Measurements from ENCODE around the gene HBP1. TPM values are rescaled to one million over a fixed set of nuclear protein-coding genes. Genes with fewer than 3 reads are reported as not detected.
"Not testable (repeated sequence)": the region's sequence is repeated elsewhere in the genome, so short reads cannot be mapped to it uniquely, and the experiment has no call there.

HBP1 gene
- total RNA-seq, 2 donors from 2014 or later, result 51.8 to 69.8 TPM

GRCh38 chr7:107236862-107237261 is 68.1 kb downstream of the HBP1 start:
- TF ChIP-seq CTCF (IDR thresholded peaks at IDR 0.05), result no peak
- H3K9me3 ChIP-seq, result no peaks in the 10 kb centered on the region

GRCh38 chr7:107237451-107237850 is 68.6 kb downstream of the HBP1 start:
- H3K27ac ChIP-seq, result peak overlapping the region; percentile 3 to 63
- H3K4me3 ChIP-seq, result no peak overlapping the region

More at GRCh38 chr7:107236862-107237261, 68.1 kb downstream of the HBP1 start:
- no peak for DNase-seq (ENCODE audit: low spot score)
- H3K4me1 ChIP-seq, result peaks cover 0 to 27% of the 10 kb centered on the region in 2 donors
- peak overlapping the region in 1 of 2 donors; percentile 63 for H3K27ac ChIP-seq
- no peaks in the 10 kb centered on the region for H3K36me3 ChIP-seq
- no peak overlapping the region for H3K4me3 ChIP-seq
- H3K27me3 ChIP-seq, result no peaks in the 10 kb centered on the region

GRCh38 chr7:107242267-107242666 is 73.5 kb downstream of the HBP1 start:
- Histone ChIP-seq H3K27ac (peak overlapping the region in 1 of 2 donors; percentile 38), H3K9me3 (no peaks in the 10 kb centered on the region), H3K36me3 (peaks cover 7% of the 10 kb centered on the region), H3K27me3 (no peaks in the 10 kb centered on the region), H3K4me1 (peaks cover 0 to 7% of the 10 kb centered on the region in 2 donors), H3K4me3 (no peak overlapping the region)
- no peak for TF ChIP-seq CTCF (IDR thresholded peaks at IDR 0.05)
- DNase-seq (ENCODE audit: low spot score), result no peak

More at GRCh38 chr7:107237451-107237850, 68.6 kb downstream of the HBP1 start:
- TF ChIP-seq CTCF (IDR thresholded peaks at IDR 0.05), result no peak
- Histone ChIP-seq H3K27me3 (no peaks in the 10 kb centered on the region), H3K4me1 (peaks cover 0 to 27% of the 10 kb centered on the region in 2 donors), H3K36me3 (no peaks in the 10 kb centered on the region), H3K9me3 (no peaks in the 10 kb centered on the region)
- DNase-seq (ENCODE audit: low spot score), result no peak

GRCh38 chr7:107244613-107245012 is 75.8 kb downstream of the HBP1 start:
- Histone ChIP-seq H3K4me1 (no peaks in the 10 kb centered on the region), H3K27me3 (no peaks in the 10 kb centered on the region), H3K36me3 (peaks cover 15% of the 10 kb centered on the region), H3K9me3 (no peaks in the 10 kb centered on the region), H3K27ac (no peak overlapping the region), H3K4me3 (no peak overlapping the region)
- DNase-seq (ENCODE audit: low spot score), result no peak
- TF ChIP-seq CTCF (IDR thresholded peaks at IDR 0.05), result no peak

GRCh38 chr7:107246836-107247235 is 78.0 kb downstream of the HBP1 start:
- peaks cover 15% of the 10 kb centered on the region for H3K36me3 ChIP-seq
- not testable (repeated sequence) for H3K4me1 ChIP-seq; H3K27ac ChIP-seq; H3K4me3 ChIP-seq; H3K9me3 ChIP-seq; DNase-seq (ENCODE audit: low spot score); H3K27me3 ChIP-seq

- no peak for TF ChIP-seq CTCF (IDR thresholded peaks at IDR 0.05)
- H3K27ac ChIP-seq, result no peak overlapping the region
- DNase-seq (ENCODE audit: low spot score), result no peak
- peaks cover 15% of the 10 kb centered on the region for H3K36me3 ChIP-seq
- peaks cover 0 to 9% of the 10 kb centered on the region in 2 donors for H3K4me1 ChIP-seq
- H3K27me3 ChIP-seq, result no peaks in the 10 kb centered on the region
- H3K9me3 ChIP-seq, result no peaks in the 10 kb centered on the region
- H3K4me3 ChIP-seq, result no peak overlapping the region
These were observed 79.9 kb downstream of the HBP1 start for GRCh38 chr7:107248551-107249316.

Measured in right atrium auricular region (tissue), 2 donors.